Muscle layer of colon (tissue), 2 donors: Measurements from ENCODE around the gene YIPF2.

Experiments
- H3K27ac ChIP-seq: one replicate; pipeline ENCODE4 v1.7.0; 2013; ENCODE audit warnings: low read depth, mild to moderate bottlenecking, low read length, moderate library complexity
- H3K27me3 ChIP-seq, 2 donors: one replicate each; pipeline ENCODE4 v1.7.0; 2013; ENCODE audit warnings: low read length in 2 of 2, mild to moderate bottlenecking in 2 of 2; ENCODE audit not compliant: insufficient read depth in 2 of 2, control insufficient read depth in 1 of 2
- H3K36me3 ChIP-seq: one replicate; pipeline ENCODE4 v1.7.0; 2013; ENCODE audit warnings: mild to moderate bottlenecking, low read length; ENCODE audit not compliant: insufficient read depth
- H3K4me1 ChIP-seq: one replicate; pipeline ENCODE4 v1.7.0; 2013; ENCODE audit warnings: mild to moderate bottlenecking, low read length; ENCODE audit not compliant: insufficient read depth
- H3K4me3 ChIP-seq, 2 donors: one replicate each; pipeline ENCODE4 v1.7.0; 2013; ENCODE audit warnings: low read length in 2 of 2, low read depth in 1 of 2, mild to moderate bottlenecking in 1 of 2, moderate library complexity in 1 of 2
- H3K9ac ChIP-seq: one replicate; pipeline ENCODE4 v1.7.0; 2013; ENCODE audit warnings: low read length
- H3K9me3 ChIP-seq: one replicate; pipeline ENCODE4 v1.7.0; 2013; ENCODE audit warnings: mild to moderate bottlenecking, low read length
- donor health status: abdominal sarcoma.
- donor health status: Adenocarcinoma of cecum.

YIPF2 gene

DNA sequence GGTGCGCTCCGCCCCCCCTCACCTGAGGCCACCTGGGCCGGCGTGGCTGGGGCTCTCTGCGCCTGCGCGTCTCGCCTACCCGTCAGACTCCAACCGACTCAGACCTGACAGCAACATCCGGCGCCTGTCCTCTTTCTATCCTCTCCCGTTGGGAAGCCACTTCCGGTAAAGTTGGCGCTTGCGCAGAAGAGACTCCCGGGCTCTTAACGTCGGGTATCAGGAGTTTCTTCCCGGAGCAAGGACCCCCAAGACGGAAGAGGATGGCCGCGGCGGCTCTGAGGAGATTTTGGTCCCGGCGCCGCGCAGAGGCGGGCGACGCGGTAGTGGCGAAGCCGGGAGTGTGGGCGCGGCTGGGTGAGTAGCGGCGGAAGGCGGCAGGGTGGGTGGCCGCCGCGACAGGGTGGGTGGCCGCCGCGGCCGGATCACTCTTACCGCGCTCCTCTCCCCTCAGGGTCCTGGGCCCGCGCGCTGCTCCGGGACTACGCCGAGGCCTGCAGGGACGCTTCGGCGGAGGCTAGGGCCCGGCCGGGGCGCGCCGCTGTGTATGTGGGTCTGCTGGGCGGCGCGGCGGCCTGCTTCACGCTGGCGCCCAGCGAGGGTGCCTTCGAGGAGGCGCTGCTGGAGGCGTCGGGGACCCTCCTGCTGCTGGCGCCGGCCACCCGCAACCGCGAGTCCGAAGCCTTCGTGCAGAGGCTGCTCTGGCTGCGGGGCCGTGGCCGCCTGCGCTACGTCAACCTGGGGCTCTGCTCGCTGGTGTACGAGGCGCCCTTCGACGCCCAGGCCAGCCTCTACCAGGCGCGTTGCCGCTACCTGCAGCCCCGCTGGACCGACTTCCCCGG is at the start of gene YIPF2, which contains the start of gene TIMM29:
Gene YIPF2, minus strand, starts transcription at position 77 of the 839 bp plus-strand sequence. CDS start 229 bp downstream, outside the sequence.
Gene TIMM29, plus strand, starts transcription at position 249 of the 839 bp plus-strand sequence. Its CDS starts 12 bp downstream, at position 261.
- Histone ChIP-seq H3K9me3 (no peaks in the 10 kb centered on the region), H3K9ac (peak within 1 kb of the TSS; percentile 61), H3K4me1 (peaks cover 20% of the 10 kb centered on the region), H3K4me3 (peak within 1 kb of the TSS; percentile 80 to 87), H3K27ac (peak within 1 kb of the TSS; percentile 63), H3K27me3 (no peaks in the 10 kb centered on the region), H3K36me3 (peaks cover 13% of the 10 kb centered on the region)

DNA sequence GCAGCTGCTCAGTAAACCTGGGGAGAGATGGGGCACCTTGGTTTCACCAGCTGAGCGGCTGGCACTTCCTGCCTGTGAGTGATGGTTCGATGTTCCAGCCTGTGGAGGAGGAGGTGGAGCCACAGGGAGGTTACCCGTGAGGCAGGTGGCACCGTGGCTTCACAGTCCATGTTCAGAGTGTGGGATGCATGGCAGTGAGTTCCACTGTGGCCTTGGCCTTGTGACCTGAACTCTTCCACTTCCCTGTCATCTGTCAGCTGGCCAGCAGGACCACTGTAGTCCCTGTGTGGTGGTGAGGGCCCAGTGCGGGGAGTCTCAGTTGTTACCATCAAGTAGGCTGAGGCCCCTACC is 49.3 kb upstream of the YIPF2 start:
- Histone ChIP-seq H3K36me3 (no peaks in the 10 kb centered on the region), H3K9ac (no peak overlapping the region), H3K4me3 (no peak overlapping the region), H3K4me1 (peaks cover 30% of the 10 kb centered on the region), H3K27me3 (no peaks in the 10 kb centered on the region), H3K9me3 (no peaks in the 10 kb centered on the region), H3K27ac (no peak overlapping the region)

DNA sequence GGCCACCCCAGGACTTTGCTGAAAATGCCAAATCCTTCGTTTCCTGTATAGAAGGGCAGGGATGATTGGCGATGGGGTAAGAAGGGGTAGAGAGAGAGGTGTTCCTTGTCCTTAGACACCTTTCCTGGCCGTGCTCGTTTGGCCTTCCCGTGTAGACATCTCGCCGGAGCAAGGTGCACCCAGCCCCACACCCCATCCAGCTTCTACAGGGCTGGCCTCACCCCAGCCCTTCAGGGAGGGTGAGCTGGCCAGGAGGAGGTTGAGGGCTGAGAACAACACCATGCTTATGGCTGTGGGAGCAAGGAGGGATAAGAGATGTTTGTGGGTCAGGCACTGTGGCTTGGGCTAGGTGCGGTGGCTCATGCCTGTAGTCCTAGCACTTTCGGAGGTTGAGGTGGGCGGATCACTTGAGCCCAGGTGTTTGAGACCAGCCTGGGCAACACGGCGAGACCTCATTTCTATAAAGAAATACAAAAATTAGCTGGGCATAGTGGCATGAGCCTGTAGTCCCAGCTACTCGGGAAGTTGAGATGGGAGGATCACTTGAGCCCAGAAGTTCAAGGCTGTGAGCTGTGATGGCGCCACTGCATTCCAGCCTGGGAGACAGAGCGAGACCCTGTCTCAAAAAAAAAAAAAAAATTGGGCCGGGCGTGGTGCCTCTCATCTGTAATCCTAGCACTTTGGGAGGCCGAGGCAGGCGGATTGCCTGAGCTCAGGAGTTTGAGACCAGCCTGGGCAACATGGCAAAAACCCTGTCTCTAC is 47.9 kb upstream of the YIPF2 start:
- H3K4me3 ChIP-seq = peak overlapping the region in 1 of 2 donors; percentile 28
- peak overlapping the region; percentile 45 for H3K9ac ChIP-seq

DNA sequence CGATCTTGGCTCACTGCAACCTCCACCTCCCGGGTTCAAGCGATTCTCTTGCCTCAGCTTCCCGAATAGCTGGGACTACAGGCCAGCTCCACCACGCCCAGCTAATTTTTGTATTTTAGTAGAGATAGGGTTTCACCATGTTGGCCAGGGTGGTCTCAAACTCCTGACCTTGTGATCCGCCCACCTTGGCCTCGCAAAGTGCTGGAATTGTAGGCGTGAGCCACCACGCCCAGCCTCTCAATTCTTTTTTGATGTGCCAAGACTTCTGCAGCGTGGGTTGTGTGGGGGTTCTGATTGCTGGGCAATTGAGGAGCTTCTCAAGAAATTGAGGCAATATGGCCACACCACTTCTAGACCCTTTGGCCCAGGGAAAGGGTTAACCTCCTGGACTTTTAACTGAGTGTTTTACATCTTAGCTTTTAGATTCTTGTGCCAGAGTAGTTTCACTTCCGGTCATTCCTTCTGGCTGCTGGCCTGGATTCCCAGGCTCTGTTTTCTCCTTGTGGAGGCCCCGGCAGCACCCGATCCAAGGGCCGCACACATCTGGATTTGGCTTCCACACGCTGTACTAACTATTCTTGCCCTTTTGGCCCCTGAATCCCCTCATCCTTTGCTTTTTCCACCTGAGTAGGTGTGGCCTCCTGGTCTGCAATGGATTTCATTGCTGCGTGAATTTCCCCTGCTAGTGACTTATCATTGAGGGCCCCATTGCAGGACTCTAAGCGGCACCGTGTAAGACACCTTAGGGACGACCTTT is 47.1 kb upstream of the YIPF2 start:
- H3K4me1 ChIP-seq = peaks cover 30% of the 10 kb centered on the region
- peak overlapping the region; percentile 45 for H3K9ac ChIP-seq
- H3K4me3 ChIP-seq = peak overlapping the region in 1 of 2 donors; percentile 28
- H3K27me3 ChIP-seq = no peaks in the 10 kb centered on the region
- H3K9me3 ChIP-seq = no peaks in the 10 kb centered on the region
- H3K27ac ChIP-seq = peak overlapping the region; percentile 47
- H3K36me3 ChIP-seq = no peaks in the 10 kb centered on the region

More for the DNA sequence above, 47.9 kb upstream of the YIPF2 start:
- Histone ChIP-seq H3K27me3 (no peaks in the 10 kb centered on the region), H3K27ac (peak overlapping the region; percentile 47), H3K4me1 (peaks cover 30% of the 10 kb centered on the region), H3K36me3 (no peaks in the 10 kb centered on the region), H3K9me3 (no peaks in the 10 kb centered on the region)

DNA sequence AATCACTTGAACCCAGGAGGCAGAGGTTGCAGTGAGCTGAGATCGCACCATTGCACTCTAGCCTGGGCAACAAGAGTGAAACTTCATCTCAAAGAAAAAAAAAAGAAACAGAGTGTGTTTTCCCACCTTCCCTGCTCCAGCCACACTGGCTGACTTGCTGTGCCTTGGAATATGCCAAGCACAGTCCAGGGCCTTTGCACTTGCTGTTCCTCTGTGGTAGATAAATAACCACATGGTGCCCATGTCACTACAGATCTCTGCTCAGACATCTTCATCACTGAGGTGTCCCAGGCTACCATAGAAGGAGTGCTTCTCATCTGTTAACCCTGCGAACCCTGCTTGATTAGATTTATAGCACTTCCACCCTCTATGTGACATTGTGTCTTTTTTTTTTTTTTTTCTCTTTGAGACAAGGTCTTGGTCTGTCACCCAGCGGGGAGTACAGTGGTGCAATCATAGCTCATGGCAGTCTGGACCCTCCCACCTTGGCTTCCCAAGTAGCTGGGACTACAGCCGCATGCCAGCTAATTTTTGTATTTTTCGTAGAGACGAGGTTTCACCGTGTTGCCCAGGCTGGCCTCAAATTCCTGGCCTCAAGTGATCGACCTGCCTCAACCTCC is 42.8 kb upstream of the YIPF2 start:
- Histone ChIP-seq H3K27me3 (no peaks in the 10 kb centered on the region), H3K9ac (no peak overlapping the region), H3K27ac (no peak overlapping the region), H3K4me3 (no peak overlapping the region), H3K36me3 (no peaks in the 10 kb centered on the region), H3K4me1 (peaks cover 12% of the 10 kb centered on the region), H3K9me3 (no peaks in the 10 kb centered on the region)

DNA sequence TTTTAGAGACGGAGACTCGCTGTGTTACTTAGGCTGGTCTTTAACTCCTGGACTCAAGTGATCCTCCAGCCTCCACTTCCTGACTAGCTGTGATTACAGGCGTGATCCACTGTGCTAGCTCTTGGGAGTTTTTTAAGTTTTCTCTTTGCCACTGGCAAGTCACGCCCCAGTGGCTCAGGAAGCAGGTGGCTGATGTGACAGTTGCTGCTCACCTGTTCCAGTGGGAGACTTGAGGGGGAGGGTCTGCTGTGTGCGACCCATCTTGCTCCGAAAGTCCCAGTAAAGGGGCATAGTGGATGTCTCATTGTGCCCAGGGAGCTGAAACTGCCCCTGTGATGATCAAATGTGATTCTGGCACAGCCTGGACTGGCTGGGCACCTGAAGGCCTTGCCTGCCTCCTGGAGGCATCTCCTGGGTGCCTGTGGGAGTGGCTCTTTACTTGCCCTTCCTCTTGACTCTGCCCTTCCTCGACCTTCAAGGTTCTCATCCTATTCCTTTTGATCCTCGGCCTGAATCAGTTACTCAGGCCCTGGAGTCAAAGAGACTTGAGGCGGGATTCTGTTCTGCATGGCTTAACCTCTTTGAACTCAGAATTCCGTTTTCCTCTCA is 40.2 kb upstream of the YIPF2 start:
- no peak overlapping the region for H3K4me3 ChIP-seq
- H3K9me3 ChIP-seq = no peaks in the 10 kb centered on the region
- H3K36me3 ChIP-seq = no peaks in the 10 kb centered on the region
- H3K9ac ChIP-seq = no peak overlapping the region
- H3K27me3 ChIP-seq = no peaks in the 10 kb centered on the region
- H3K27ac ChIP-seq = no peak overlapping the region
- H3K4me1 ChIP-seq = no peaks in the 10 kb centered on the region

DNA sequence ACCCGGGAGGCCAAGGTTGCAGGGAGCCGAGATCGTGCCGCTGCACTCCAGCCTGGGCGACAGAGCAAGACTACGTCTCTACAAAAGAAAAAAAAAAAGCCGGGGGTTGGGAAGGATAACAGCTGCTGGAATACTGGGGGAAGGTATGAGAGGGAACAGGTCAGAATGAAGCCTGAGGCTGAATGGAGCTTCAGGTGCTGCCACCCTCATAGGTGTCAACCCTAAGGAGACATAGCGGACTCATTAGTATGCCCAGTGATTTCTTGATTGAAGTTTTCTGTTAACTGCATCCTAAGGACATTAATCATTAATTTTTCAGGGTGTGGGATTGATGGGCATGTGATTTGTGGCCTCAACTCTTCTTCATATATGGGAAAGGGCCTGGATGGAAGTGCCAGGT is 38.4 kb upstream of the YIPF2 start:
- H3K9ac ChIP-seq = no peak overlapping the region
- no peaks in the 10 kb centered on the region for H3K27me3 ChIP-seq
- H3K4me1 ChIP-seq = peaks cover 12% of the 10 kb centered on the region
- H3K36me3 ChIP-seq = no peaks in the 10 kb centered on the region
- no peaks in the 10 kb centered on the region for H3K9me3 ChIP-seq
- no peak overlapping the region for H3K4me3 ChIP-seq
- no peak overlapping the region for H3K27ac ChIP-seq

DNA sequence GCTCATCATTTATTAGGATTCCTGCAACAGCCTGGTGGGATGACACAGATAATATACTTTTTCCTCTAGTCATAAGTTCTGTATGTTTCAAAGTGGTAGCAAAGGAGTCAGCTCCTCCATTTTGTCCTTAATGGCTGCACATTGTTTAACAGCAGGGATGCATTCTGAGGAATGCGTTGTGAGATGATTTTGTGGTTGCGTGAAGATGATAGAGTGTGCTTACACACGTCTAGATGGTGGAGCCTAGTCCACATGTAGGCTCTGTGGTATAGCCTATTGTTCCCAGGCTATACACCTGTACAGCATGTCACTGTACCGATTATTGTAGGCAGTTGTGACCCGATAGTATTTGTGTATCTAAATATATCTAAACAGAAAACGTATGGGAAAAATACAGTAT is 37.0 kb upstream of the YIPF2 start:
- H3K27ac ChIP-seq = no peak overlapping the region
- no peak overlapping the region for H3K9ac ChIP-seq
- peaks cover 12% of the 10 kb centered on the region for H3K4me1 ChIP-seq
- no peaks in the 10 kb centered on the region for H3K27me3 ChIP-seq
- no peak overlapping the region for H3K4me3 ChIP-seq
- H3K36me3 ChIP-seq = no peaks in the 10 kb centered on the region
- no peaks in the 10 kb centered on the region for H3K9me3 ChIP-seq

DNA sequence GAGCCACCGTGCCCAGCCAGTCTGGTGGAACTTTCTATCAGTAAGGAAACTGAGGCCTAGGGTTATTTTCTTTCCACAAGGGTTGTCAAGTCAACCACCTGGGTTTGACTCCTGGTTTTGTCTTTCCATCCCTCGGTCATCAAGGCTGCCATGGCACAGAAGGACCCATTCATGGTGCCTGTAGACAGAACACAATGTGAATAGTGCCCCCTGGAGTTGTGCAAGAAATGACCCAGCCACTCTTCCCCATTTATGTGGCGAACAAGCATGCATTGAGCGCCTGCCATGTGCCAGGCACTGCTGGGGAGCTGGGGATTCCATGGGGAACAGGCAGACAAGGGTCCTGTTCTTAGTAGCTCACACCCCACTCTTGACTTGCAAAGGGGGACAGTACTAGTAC is 36.5 kb upstream of the YIPF2 start:
- Histone ChIP-seq H3K27ac (no peak overlapping the region), H3K27me3 (no peaks in the 10 kb centered on the region), H3K4me3 (no peak overlapping the region), H3K4me1 (peaks cover 12% of the 10 kb centered on the region), H3K9ac (no peak overlapping the region), H3K36me3 (no peaks in the 10 kb centered on the region), H3K9me3 (no peaks in the 10 kb centered on the region)

DNA sequence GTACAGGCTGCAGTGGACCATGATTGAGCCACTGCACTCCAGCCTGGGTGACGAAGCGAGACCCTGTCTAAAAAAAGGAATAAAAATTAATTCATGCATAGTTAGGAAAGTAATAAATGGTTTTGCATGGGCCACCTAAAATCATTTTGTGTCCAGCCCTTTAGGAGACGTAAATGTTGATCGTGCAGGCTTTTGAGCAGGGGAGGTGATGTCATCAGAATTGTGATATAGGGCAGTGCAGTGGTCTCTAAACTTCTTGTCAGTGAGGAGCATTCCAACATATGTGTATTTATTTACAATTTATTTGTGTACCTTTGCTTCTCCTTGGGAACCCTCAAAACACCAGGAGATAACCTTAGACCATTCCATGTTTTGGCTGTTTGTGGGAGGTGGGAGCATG is 35.4 kb upstream of the YIPF2 start:
- no peak overlapping the region for H3K9ac ChIP-seq
- peaks cover 12% of the 10 kb centered on the region for H3K4me1 ChIP-seq
- no peaks in the 10 kb centered on the region for H3K36me3 ChIP-seq
- no peak overlapping the region for H3K27ac ChIP-seq
- no peaks in the 10 kb centered on the region for H3K9me3 ChIP-seq
- no peaks in the 10 kb centered on the region for H3K27me3 ChIP-seq
- H3K4me3 ChIP-seq = no peak overlapping the region
